Measurements from ENCODE around the gene EN2.

The EN2 gene

DNA sequence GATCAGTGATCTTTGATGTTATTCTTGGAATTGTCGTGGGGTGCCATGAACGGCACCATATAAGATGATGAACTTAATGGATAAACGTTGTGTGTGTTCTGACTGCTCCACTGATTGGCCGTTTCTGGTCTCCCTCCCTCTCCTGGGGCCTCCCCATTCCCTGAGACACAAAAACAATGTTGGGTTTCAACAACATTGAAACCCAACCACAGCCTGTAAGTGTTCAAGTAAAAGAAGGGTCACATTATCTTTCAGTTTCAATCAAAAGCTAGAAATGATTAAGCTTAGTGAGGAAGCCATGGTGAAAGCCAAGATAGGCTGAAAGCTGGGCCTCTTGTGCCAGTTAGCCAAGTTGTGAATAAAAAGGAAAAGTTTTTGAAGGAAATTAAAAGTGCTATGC, 19.5 kb downstream of the EN2 start:
- no peak overlapping the region for H3K4me3 ChIP-seq (ENCODE audit: low read depth, low read length)
- in situ Hi-C loops (cut with HindIII; ENCODE audit: low sequenced_read_pairs), result no loop called here
- DNase-seq (ENCODE audit: low read depth), result no peak
- TF ChIP-seq CTCF (IDR thresholded peaks at IDR 0.05; ENCODE audit: low read depth, low read length, missing control alignments), result no peak

- in situ Hi-C loops (cut with HindIII; ENCODE audit: low sequenced_read_pairs), result no loop called here
- no peak for TF ChIP-seq CTCF (IDR thresholded peaks at IDR 0.05; ENCODE audit: low read depth, low read length, missing control alignments)
- no peak for DNase-seq (ENCODE audit: low read depth)
- H3K4me3 ChIP-seq (ENCODE audit: low read depth, low read length), result no peak overlapping the region
Observed at GRCh38 chr7:155481764-155482163, 23.8 kb downstream of the EN2 start.

- no peak overlapping the region for H3K4me3 ChIP-seq (ENCODE audit: low read depth, low read length)
- no peak for TF ChIP-seq CTCF (IDR thresholded peaks at IDR 0.05; ENCODE audit: low read depth, low read length, missing control alignments)
- no peak for DNase-seq (ENCODE audit: low read depth)
- in situ Hi-C loops (cut with HindIII; ENCODE audit: low sequenced_read_pairs), result no loop called here
Observed at GRCh38 chr7:155482511-155483183, 24.7 kb downstream of the EN2 start.

DNA sequence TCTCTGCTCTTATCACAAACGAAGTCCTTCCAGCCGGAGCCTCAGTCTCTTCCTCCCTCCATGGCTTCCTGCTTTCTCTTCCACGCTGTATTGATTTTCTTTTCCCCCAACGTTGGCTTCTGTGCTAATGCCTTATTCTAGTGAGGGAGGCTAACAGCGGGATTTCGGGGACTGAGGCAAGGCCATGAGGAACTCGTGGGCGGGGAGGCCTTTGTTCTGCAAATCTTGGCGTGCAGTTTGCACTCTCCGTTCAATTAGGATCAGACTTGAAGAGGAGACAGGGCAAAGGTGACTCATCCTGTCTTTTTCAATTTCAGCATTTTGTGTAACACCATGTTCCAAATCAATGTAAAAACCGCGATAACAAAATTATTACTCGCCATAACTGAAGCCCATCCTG, 25.3 kb downstream of the EN2 start:
- in situ Hi-C loops (cut with HindIII; ENCODE audit: low sequenced_read_pairs), result no loop called here
- H3K4me3 ChIP-seq (ENCODE audit: low read depth, low read length), result no peak overlapping the region
- TF ChIP-seq CTCF (IDR thresholded peaks at IDR 0.05; ENCODE audit: low read depth, low read length, missing control alignments), result no peak
- DNase-seq (ENCODE audit: low read depth), result no peak

DNA sequence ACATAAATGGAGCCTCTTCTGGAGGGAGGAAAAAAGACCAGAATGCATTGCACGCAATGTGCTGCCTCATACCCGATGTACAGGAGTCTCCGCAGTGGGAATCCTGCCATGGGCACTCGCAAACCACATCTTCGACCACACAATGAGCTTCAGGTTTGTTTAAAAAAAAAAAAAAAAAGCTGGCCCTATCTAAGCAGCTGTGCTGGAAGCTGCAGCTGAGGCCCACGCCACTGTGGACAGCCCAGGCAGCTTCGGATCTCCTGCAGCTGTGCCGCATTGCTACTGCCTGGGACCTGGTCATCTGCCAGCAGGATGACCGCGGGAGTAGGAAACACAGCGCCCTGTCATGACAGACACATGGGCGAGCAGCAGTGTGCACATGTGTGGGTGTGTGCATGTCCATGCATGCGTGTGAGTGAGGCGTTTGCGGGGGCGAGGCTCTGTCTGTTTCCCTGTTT, 26.0 kb downstream of the EN2 start:
- no peak overlapping the region for H3K4me3 ChIP-seq (ENCODE audit: low read depth, low read length)
- DNase-seq (ENCODE audit: low read depth), result no peak
- in situ Hi-C loops (cut with HindIII; ENCODE audit: low sequenced_read_pairs), result no loop called here
- TF ChIP-seq CTCF (IDR thresholded peaks at IDR 0.05; ENCODE audit: low read depth, low read length, missing control alignments), result no peak

DNA sequence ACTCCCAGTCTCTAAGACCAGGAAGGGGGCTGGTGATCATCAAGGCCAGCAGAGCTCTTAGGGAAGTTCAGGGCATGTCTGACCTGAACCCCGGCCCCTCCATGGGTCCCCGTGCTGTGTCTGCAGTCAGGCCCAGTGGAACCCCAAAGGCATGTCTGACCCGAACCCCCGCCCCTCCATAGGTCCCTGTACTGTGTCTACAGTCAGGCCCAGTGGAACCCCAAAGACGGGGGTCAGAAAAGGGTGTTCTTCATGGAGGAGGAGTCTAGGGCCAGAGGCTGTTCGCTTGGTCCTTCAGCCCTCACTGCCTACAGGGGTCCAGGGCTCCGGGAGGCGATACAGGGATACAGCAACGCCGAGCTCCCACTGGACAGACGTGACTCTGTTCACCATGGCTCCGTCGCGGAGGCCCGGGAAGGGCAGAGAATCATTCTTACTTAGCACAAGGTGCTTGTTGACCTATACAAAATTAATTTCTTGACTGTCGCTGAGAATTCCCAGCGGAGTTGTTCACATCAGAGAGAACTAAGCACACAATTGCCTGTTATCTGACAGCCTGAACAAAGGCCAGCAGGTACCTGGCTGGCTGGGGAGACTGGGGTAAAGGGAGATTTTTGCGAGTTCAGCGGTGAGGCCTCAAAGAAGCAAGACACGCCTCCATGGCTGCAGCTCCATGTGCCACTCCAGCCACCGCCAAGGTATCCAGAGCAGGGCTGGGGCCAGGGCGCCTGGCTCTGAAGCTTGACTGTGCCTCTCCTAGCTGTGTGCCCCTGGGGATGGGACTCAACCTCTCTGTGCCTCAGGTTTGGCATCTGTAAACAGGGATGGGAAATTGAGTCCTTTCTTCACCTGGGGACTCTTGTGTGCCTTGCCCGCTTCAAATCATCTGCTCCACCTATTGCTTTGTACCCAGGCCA, 26.8 kb downstream of the EN2 start:
- in situ Hi-C loops (cut with HindIII; ENCODE audit: low sequenced_read_pairs), result loop anchor here (5.0 kb wide), 1 partner anchor 47 kb away; no protein-coding TSS in a partner anchor
- DNase-seq (ENCODE audit: low read depth), result no peak
- H3K4me3 ChIP-seq (ENCODE audit: low read depth, low read length), result no peak overlapping the region
- TF ChIP-seq CTCF (IDR thresholded peaks at IDR 0.05; ENCODE audit: low read depth, low read length, missing control alignments), result no peak
